C4-2B (cell line): ENCODE results near the gene UNC119.

Experiments
- H3K27ac ChIP-seq: fragments of 450-650 bp; 2 replicates; pipeline ENCODE4 v1.5.1; 2017
- ZFX ChIP-seq: fragments of 450-650 bp; IDR thresholded peaks from 2 replicates; pipeline ENCODE4 v1.6.1; 2017
- TF ChIP-seq, protein P1 (sequence below): fragments of 450-650 bp; conservative IDR thresholded peaks from 2 replicates; pipeline ENCODE4 v1.5.1; 2017; ENCODE audit warnings: mild to moderate bottlenecking

The UNC119 gene

DNA sequence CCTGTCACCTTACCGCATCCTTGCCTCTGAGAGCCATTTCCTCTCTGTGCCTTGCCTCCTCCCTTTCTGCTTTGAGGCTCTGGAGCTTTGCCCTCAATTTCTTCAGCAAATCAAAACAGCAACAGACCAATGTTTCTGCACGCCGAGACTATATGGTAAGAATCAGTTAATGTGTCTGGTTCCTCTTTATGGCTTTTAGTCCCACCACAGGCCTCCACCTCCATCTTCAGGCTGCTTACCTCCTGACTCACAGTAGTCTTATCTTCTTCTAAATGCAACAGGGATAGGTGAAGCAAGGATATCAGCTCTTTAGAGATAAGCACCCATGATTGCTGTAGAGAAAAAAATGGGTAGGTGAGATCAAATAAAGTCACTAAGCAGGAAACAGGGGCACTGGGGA lies 33.4 kb upstream of the UNC119 start:
- TF ChIP-seq, protein P1, sequence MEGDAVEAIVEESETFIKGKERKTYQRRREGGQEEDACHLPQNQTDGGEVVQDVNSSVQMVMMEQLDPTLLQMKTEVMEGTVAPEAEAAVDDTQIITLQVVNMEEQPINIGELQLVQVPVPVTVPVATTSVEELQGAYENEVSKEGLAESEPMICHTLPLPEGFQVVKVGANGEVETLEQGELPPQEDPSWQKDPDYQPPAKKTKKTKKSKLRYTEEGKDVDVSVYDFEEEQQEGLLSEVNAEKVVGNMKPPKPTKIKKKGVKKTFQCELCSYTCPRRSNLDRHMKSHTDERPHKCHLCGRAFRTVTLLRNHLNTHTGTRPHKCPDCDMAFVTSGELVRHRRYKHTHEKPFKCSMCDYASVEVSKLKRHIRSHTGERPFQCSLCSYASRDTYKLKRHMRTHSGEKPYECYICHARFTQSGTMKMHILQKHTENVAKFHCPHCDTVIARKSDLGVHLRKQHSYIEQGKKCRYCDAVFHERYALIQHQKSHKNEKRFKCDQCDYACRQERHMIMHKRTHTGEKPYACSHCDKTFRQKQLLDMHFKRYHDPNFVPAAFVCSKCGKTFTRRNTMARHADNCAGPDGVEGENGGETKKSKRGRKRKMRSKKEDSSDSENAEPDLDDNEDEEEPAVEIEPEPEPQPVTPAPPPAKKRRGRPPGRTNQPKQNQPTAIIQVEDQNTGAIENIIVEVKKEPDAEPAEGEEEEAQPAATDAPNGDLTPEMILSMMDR = no peak
- no peak for TF ChIP-seq ZFX
- H3K27ac ChIP-seq = no peak overlapping the region

DNA sequence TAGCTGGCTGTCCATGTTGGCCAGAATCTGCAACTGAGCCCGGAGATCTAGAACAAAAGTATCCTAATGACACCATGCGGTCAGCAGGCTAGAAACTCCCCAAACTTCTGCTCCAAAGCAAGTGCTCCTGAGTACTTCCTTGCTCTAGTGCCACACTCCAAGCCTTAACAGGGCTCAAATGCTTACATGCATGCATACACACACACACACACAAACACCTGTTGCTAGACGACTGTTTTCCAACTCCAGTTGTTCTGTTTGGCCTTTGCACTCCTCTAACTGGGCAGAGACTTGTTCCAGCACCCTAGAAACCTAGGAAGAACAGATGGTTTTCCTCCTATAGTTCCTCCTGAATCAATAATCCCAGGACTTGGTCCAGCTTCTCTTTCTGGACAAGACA lies 32.0 kb upstream of the UNC119 start:
- no peak for TF ChIP-seq ZFX
- TF ChIP-seq, protein P1 = no peak
- H3K27ac ChIP-seq = no peak overlapping the region

DNA sequence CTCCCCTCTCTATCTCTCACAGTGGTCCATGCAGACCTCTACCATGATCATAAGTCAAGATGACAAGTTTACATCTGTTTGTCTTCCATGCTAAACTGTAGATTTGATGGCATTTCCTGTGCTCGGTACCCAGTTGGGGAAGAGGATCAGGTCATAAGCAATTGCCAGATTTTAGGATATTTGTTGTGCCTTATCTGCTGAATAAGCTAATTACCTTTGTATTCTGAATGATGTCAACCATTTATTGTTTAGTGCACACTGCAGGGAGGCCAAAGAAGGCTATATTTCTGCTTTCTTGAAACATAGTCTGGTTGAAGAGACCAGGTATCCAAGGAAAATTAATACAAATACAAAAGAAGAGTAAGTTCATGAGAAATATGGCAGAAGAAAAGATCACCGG lies 30.1 kb upstream of the UNC119 start:
- no peak for TF ChIP-seq ZFX
- TF ChIP-seq, protein P1 = no peak
- H3K27ac ChIP-seq = no peak overlapping the region

DNA sequence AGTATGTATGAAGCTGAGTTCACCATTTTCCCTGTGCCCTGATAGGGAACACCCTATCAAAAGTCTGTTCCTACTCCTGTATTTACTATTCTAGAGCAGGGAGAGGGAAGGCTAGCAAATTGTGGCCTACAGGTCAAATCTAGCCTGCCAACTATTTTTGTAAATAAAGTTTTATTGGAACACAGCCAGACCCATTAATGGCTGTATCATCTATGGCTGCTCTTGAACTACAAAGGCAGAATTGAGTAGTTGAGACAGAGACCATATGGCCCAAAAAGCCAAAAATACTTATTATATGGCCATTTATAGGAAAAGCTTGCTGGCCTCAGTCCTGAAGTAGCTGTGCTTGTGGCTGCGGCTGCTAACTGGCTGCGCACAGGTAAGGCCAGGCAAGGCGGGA lies 28.5 kb upstream of the UNC119 start:
- TF ChIP-seq, protein P1 = no peak
- no peak for TF ChIP-seq ZFX
- no peak overlapping the region for H3K27ac ChIP-seq

DNA sequence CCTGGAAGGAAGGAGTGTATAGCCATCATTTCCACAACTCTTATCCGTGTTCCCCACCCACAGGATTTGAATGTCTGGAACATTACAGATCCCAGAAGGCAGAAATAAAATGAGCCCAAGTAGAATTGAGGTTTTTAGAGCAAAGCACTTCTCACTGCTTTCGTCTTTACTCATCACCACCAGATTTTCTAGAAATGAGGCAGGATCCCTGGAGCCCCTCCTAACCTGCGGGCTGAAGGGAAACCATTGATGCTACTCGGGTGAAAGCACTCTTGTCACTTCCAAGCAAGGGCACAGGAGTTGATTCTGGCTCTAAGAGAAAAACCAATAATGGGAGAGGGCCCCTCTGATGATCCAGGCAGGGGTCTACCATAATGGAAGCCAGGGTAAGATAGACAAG lies 27.1 kb upstream of the UNC119 start:
- TF ChIP-seq, protein P1 = no peak
- TF ChIP-seq ZFX = no peak
- no peak overlapping the region for H3K27ac ChIP-seq

GRCh38 chr17:28578246-28579195 lies 26.1 kb upstream of the UNC119 start:
- no peak for TF ChIP-seq ZFX
- TF ChIP-seq, protein P1 = no peak
- no peak overlapping the region for H3K27ac ChIP-seq

DNA sequence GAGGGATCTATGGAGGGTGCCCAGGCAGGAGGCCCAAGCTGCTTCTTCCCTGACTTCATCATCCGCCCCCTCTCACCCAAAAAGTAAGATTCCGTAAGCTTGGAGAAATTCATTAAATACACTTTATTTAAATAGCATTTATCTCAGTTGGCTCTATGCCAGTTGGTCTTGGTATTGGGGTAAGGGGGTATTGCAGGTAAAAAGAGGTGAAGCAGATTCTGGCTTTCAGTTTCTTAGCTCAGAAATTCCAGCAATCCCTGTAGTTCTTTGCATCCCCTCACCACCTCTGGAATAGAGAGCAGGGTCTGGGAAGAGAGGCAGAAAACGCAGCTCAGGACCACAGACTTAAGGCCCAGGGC lies 25.0 kb upstream of the UNC119 start:
- H3K27ac ChIP-seq = peak overlapping the region; percentile 71

More for the DNA sequence above, 25.0 kb upstream of the UNC119 start:
- TF ChIP-seq ZFX = no peak
- TF ChIP-seq, protein P1 = no peak
